Activated T-cell treated with anti-CD3 and anti-CD28 coated beads, Interleukin-2, amount 50 U/mL, for 72 hours (primary cell): ENCODE results near the gene LRRC8D. TPM values are rescaled to one million over a fixed set of nuclear protein-coding genes. Genes with fewer than 3 reads are reported as not detected.

Experiments
- ATAC-seq, 2 donors: fragments of 150-1000 bp; cut with Tn5 transposase; replicated peaks in 1 of 2; 2 replicates each; pipeline ENCODE4 v1.10.0; 2021; ENCODE audit warnings: moderate library complexity in 2 of 2, mild to moderate bottlenecking in 1 of 2
- DNase-seq, 2 donors: peaks; one replicate each; pipeline ENCODE4 v3.0.0; 2021 to 2022; ENCODE audit warnings: mixed read lengths in 1 of 2
- H3K27ac Mint-ChIP-seq: one replicate; pipeline ENCODE4 v1.8.0; 2022; ENCODE audit warnings: mild to moderate bottlenecking, moderate library complexity, mixed read lengths
- H3K27me3 Mint-ChIP-seq: one replicate; pipeline ENCODE4 v1.8.0; 2022; ENCODE audit warnings: low read depth, mixed read lengths
- H3K36me3 Mint-ChIP-seq, 2 donors: one replicate each; pipeline ENCODE4 v1.8.0; 2022; ENCODE audit warnings: mixed read lengths in 2 of 2, mild to moderate bottlenecking in 1 of 2; ENCODE audit not compliant: insufficient read depth in 2 of 2
- H3K4me1 Mint-ChIP-seq: one replicate; pipeline ENCODE4 v1.8.0; 2022; ENCODE audit warnings: low read depth, mixed read lengths
- H3K4me3 Mint-ChIP-seq, 2 donors: one replicate each; pipeline ENCODE4 v1.8.0; 2022; ENCODE audit warnings: mild to moderate bottlenecking in 2 of 2, mixed read lengths in 2 of 2, moderate library complexity in 2 of 2
- H3K9me3 Mint-ChIP-seq, 2 donors: one replicate each; pipeline ENCODE4 v1.8.0; 2022; ENCODE audit warnings: mixed read lengths in 2 of 2
- total RNA-seq, 2 donors: library from RNA; stranded (reverse); gene quantifications; one replicate each; pipeline ENCODE4 v1.2.3, GENCODE V29; 2022

The LRRC8D gene
- total RNA-seq, 2 donors from 2014 or later = 29.2 to 44.8 TPM

GRCh38 chr1:89900323-89900722 lies 79.5 kb downstream of the LRRC8D start:
- no peak overlapping the region for H3K4me3 Mint-ChIP-seq
- H3K9me3 Mint-ChIP-seq = no peaks in the 10 kb centered on the region
- no peak for DNase-seq
- H3K27me3 Mint-ChIP-seq = no peaks in the 10 kb centered on the region
- ATAC-seq = no peak
- H3K4me1 Mint-ChIP-seq = peaks cover 24% of the 10 kb centered on the region
- no peaks in the 10 kb centered on the region for H3K36me3 Mint-ChIP-seq
- no peak overlapping the region for H3K27ac Mint-ChIP-seq

- H3K36me3 Mint-ChIP-seq = no peaks in the 10 kb centered on the region
- H3K9me3 Mint-ChIP-seq = no peaks in the 10 kb centered on the region
- DNase-seq = no peak
- no peak for ATAC-seq
- no peak overlapping the region for H3K27ac Mint-ChIP-seq
- H3K27me3 Mint-ChIP-seq = no peaks in the 10 kb centered on the region
- no peak overlapping the region for H3K4me3 Mint-ChIP-seq
- peaks cover 28% of the 10 kb centered on the region for H3K4me1 Mint-ChIP-seq
Measured at GRCh38 chr1:89900791-89901708, 80.2 kb downstream of the LRRC8D start.

- no peak for ATAC-seq
- H3K36me3 Mint-ChIP-seq = no peaks in the 10 kb centered on the region
- no peaks in the 10 kb centered on the region for H3K9me3 Mint-ChIP-seq
- no peak for DNase-seq
- no peaks in the 10 kb centered on the region for H3K27me3 Mint-ChIP-seq
- H3K4me3 Mint-ChIP-seq = no peak overlapping the region
- peaks cover 34% of the 10 kb centered on the region for H3K4me1 Mint-ChIP-seq
- H3K27ac Mint-ChIP-seq = no peak overlapping the region
Measured at GRCh38 chr1:89901957-89902669, 81.3 kb downstream of the LRRC8D start.

- DNase-seq = no peak
- H3K27me3 Mint-ChIP-seq = no peaks in the 10 kb centered on the region
- no peak overlapping the region for H3K4me3 Mint-ChIP-seq
- no peak for ATAC-seq
- H3K4me1 Mint-ChIP-seq = peaks cover 46% of the 10 kb centered on the region
- H3K36me3 Mint-ChIP-seq = peaks cover 0 to 4% of the 10 kb centered on the region in 2 donors
- H3K9me3 Mint-ChIP-seq = no peaks in the 10 kb centered on the region
- H3K27ac Mint-ChIP-seq = peak overlapping the region; percentile 10
Measured at GRCh38 chr1:89903550-89903949, 82.7 kb downstream of the LRRC8D start.

GRCh38 chr1:89904219-89904980 lies 83.6 kb downstream of the LRRC8D start:
- ATAC-seq (no peak), DNase-seq (no peak)
- no peak overlapping the region for H3K4me3 Mint-ChIP-seq
- H3K4me1 Mint-ChIP-seq = peaks cover 54% of the 10 kb centered on the region
- H3K27me3 Mint-ChIP-seq = no peaks in the 10 kb centered on the region
- peaks cover 0 to 4% of the 10 kb centered on the region in 2 donors for H3K36me3 Mint-ChIP-seq
- H3K9me3 Mint-ChIP-seq = no peaks in the 10 kb centered on the region
- no peak overlapping the region for H3K27ac Mint-ChIP-seq

GRCh38 chr1:89905395-89906058 lies 84.7 kb downstream of the LRRC8D start:
- Mint-ChIP-seq H3K36me3 (peaks cover 0 to 4% of the 10 kb centered on the region in 2 donors), H3K4me1 (peaks cover 48% of the 10 kb centered on the region), H3K4me3 (no peak overlapping the region), H3K27ac (peak overlapping the region; percentile 47), H3K27me3 (no peaks in the 10 kb centered on the region), H3K9me3 (no peaks in the 10 kb centered on the region)
- no peak for DNase-seq
- ATAC-seq = no peak

- Mint-ChIP-seq H3K4me3 (no peak overlapping the region), H3K4me1 (peaks cover 48% of the 10 kb centered on the region), H3K27me3 (no peaks in the 10 kb centered on the region)
Measured at GRCh38 chr1:89906088-89906487, 85.3 kb downstream of the LRRC8D start.

GRCh38 chr1:89907727-89908212 lies 86.9 kb downstream of the LRRC8D start:
- H3K27me3 Mint-ChIP-seq = no peaks in the 10 kb centered on the region
- H3K4me1 Mint-ChIP-seq = peaks cover 50% of the 10 kb centered on the region
- DNase-seq (peak in 1 of 2 donors; percentile 3), ATAC-seq (peak; percentile 61 to 63)
- no peaks in the 10 kb centered on the region for H3K9me3 Mint-ChIP-seq
- peaks cover 0 to 8% of the 10 kb centered on the region in 2 donors for H3K36me3 Mint-ChIP-seq
- H3K27ac Mint-ChIP-seq = peak overlapping the region; percentile 77
- no peak overlapping the region for H3K4me3 Mint-ChIP-seq

More at GRCh38 chr1:89906088-89906487, 85.3 kb downstream of the LRRC8D start:
- no peaks in the 10 kb centered on the region for H3K9me3 Mint-ChIP-seq
- no peak overlapping the region for H3K27ac Mint-ChIP-seq
- no peak for ATAC-seq
- no peak for DNase-seq
- H3K36me3 Mint-ChIP-seq = peaks cover 0 to 4% of the 10 kb centered on the region in 2 donors

GRCh38 chr1:89908273-89908671 lies 87.4 kb downstream of the LRRC8D start:
- DNase-seq (no peak), ATAC-seq (no peak)
- Mint-ChIP-seq H3K4me1 (peaks cover 45% of the 10 kb centered on the region), H3K27ac (peak overlapping the region; percentile 95), H3K4me3 (no peak overlapping the region), H3K27me3 (no peaks in the 10 kb centered on the region), H3K9me3 (no peaks in the 10 kb centered on the region), H3K36me3 (peaks cover 0 to 8% of the 10 kb centered on the region in 2 donors)

- Mint-ChIP-seq H3K36me3 (peaks cover 0 to 8% of the 10 kb centered on the region in 2 donors), H3K4me1 (peaks cover 42% of the 10 kb centered on the region), H3K4me3 (peak overlapping the region in 1 of 2 donors; percentile 44), H3K27ac (peak overlapping the region; percentile 95), H3K27me3 (no peaks in the 10 kb centered on the region), H3K9me3 (no peaks in the 10 kb centered on the region)
- DNase-seq (no peak), ATAC-seq (peak in 1 of 2 donors; percentile 49)
Measured at GRCh38 chr1:89908672-89909436, 88.0 kb downstream of the LRRC8D start.

- Mint-ChIP-seq H3K9me3 (no peaks in the 10 kb centered on the region), H3K36me3 (peaks cover 0 to 8% of the 10 kb centered on the region in 2 donors), H3K4me3 (no peak overlapping the region), H3K27ac (no peak overlapping the region), H3K27me3 (no peaks in the 10 kb centered on the region), H3K4me1 (peaks cover 42% of the 10 kb centered on the region)
- ATAC-seq (no peak), DNase-seq (no peak)
Measured at GRCh38 chr1:89910268-89910667, 89.4 kb downstream of the LRRC8D start.

GRCh38 chr1:89910780-89911179 lies 89.9 kb downstream of the LRRC8D start:
- Mint-ChIP-seq H3K27me3 (no peaks in the 10 kb centered on the region), H3K27ac (no peak overlapping the region), H3K9me3 (no peaks in the 10 kb centered on the region), H3K4me1 (peaks cover 38% of the 10 kb centered on the region), H3K4me3 (no peak overlapping the region), H3K36me3 (peaks cover 0 to 8% of the 10 kb centered on the region in 2 donors)
- ATAC-seq (no peak), DNase-seq (no peak)
